ENCODE measurements around the gene SERP2.
A peak's percentile ranks its signal among the peaks of the same experiment; 100 is the strongest.

Gene SERP2

GRCh38 chr13:44436589-44437337 lies 63.1 kb downstream of the SERP2 start:
- peak; percentile 33 to 52 for DNase-seq

GRCh38 chr13:44437356-44438233 lies 64.0 kb downstream of the SERP2 start:
- DNase-seq = no peak

GRCh38 chr13:44438234-44438579 lies 64.6 kb downstream of the SERP2 start:
- DNase-seq = no peak

- no peak for DNase-seq
These were observed 65.9 kb downstream of the SERP2 start for GRCh38 chr13:44439452-44440024.

- DNase-seq = no peak
These were observed 66.5 kb downstream of the SERP2 start for GRCh38 chr13:44440046-44440608.

All from activated CD4-positive, alpha-beta T cell treated with anti-CD3 and anti-CD28 coated beads, Interleukin-2, amount 50 U/mL, for 48 hours (primary cell).